AG04450 (cell line): Measurements from ENCODE around the gene NUP35. TPM values are rescaled to one million over a fixed set of nuclear protein-coding genes. Genes with fewer than 3 reads are reported as not detected.

ENCODE experiments used
- CTCF ChIA-PET: fragments of 300-600, 350-600 bp; formaldehyde crosslinking; extraction: SDS; loops from one replicate; lab custom pipeline; 2022; ENCODE audit warnings: antibody characterized with exemption, inconsistent platforms; lab: Charles Lee
- POLR2A ChIA-PET: fragments of 350-600 bp; formaldehyde crosslinking; extraction: SDS; loops from one replicate; lab custom pipeline; 2021; ENCODE audit warnings: antibody characterized with exemption, inconsistent platforms; lab: Yijun Ruan, JAX
- DNase-seq: peaks from one replicate; pipeline ENCODE4 v3.0.0-alpha.2; 2011; ENCODE audit warnings: low read depth, low spot score
- H3K27ac ChIP-seq: one replicate; pipeline ENCODE4 v1.5.1; 2012; ENCODE audit warnings: low read depth, low read length, control low read depth
- H3K27me3 ChIP-seq: one replicate; pipeline ENCODE4 v1.6.0; 2012; ENCODE audit warnings: low read length; ENCODE audit not compliant: control insufficient read depth, insufficient read depth
- H3K4me3 ChIP-seq: 2 replicates; pipeline ENCODE4 v1.5.1; 2011; ENCODE audit warnings: mild to moderate bottlenecking, low read depth, low read length, control low read depth
- H3K9me3 ChIP-seq: 2 replicates; pipeline ENCODE4 v1.5.1; 2012; ENCODE audit warnings: low read length; ENCODE audit not compliant: control insufficient read depth, insufficient read depth
- CTCF ChIP-seq: IDR thresholded peaks from 2 replicates; pipeline ENCODE4 v1.5.1; 2011; ENCODE audit warnings: low read depth, low read length, control low read depth, inconsistent platforms
- polyA plus RNA-seq: library from polyadenylated mRNA; depleted of rRNA; stranded (reverse); fragments of >200 nt; gene quantifications from 2 replicates; pipeline ENCODE4 v1.2.3, GENCODE V29; 2011

NUP35 gene
- polyA plus RNA-seq, 1 experiment, result 10.5 TPM

- POLR2A ChIA-PET, result no interaction called here
- no peak for DNase-seq
- H3K9me3 ChIP-seq, result no peaks in the 10 kb centered on the region
- H3K4me3 ChIP-seq, result no peak overlapping the region
- CTCF ChIA-PET, result no interaction called here
- no peak for TF ChIP-seq CTCF
- no peak overlapping the region for H3K27ac ChIP-seq
- no peaks in the 10 kb centered on the region for H3K27me3 ChIP-seq
Observed at GRCh38 chr2:183081911-183082310, 42.3 kb upstream of the NUP35 start.

GRCh38 chr2:183088061-183088460 is 36.2 kb upstream of the NUP35 start:
- Histone ChIP-seq H3K4me3 (no peak overlapping the region), H3K9me3 (no peaks in the 10 kb centered on the region), H3K27ac (no peak overlapping the region), H3K27me3 (no peaks in the 10 kb centered on the region)
- POLR2A ChIA-PET, result no interaction called here
- DNase-seq, result no peak
- no peak for TF ChIP-seq CTCF
- CTCF ChIA-PET, result no interaction called here

DNA sequence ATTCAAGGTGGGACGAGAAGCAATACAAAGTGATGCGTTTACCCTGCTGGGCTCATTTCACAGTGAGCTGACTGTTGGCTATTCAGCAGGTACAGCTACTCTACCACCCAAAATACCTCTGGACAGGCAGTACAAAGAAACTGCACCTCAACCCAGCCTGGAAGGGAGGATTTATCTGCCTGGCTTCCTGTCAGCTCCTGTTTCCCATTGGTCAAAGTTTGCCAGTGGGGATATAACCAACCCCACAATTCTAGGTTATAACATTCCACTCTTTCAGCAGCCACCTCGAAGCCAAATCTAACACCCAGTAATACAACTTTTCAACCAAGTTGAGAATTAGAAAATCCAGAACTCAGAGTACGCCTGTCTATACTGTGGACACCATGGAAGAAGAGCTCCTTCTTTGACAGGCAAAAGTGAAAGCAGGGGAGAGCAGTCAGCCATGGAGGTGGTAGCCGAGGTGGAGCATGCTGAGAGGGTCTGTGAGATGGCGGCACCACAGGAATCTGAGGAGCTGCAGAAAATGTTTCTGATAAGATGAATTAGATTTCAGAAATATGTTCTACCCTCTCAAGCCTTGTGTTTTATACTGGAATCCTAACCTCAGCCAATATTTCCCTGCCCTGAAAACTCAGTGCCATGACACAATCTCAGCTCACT is 34.9 kb upstream of the NUP35 start:
- no peak for DNase-seq
- no peaks in the 10 kb centered on the region for H3K9me3 ChIP-seq
- H3K27ac ChIP-seq, result no peak overlapping the region
- no peak overlapping the region for H3K4me3 ChIP-seq
- H3K27me3 ChIP-seq, result no peaks in the 10 kb centered on the region
- ChIA-PET POLR2A (no interaction called here), CTCF (no interaction called here)
- no peak for TF ChIP-seq CTCF

DNA sequence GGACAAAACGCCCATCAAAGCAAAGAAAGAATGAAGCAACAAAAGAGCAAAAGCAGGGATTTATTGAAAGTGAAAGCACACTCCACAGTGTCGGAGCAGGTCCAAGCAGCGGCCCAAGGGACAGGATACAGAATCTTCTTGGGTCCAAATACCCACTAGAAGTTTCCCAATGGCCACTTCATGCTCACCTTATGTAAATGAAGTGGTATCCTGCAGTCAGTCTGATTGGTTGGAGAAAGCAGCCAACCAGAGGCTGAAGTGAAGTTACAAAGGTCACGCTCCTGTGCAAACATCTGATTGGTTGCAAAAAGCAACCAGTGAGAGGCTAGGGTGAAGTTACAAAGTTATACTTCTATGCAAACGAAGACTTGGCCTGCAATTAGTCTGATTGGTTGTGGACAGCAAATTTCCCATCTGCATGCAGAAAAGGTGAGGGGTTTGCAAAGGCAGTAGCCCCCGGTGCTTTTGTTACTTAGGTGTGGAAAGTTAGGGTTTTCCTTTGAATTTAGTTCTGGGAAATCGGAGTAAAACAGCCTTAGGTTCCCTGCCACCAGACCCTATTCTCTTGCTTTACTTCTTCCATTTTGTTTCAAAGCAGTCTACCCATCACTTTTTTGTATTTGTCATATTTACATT is 32.8 kb upstream of the NUP35 start:
- H3K4me3 ChIP-seq, result no peak overlapping the region
- H3K9me3 ChIP-seq, result no peaks in the 10 kb centered on the region
- TF ChIP-seq CTCF, result no peak
- ChIA-PET POLR2A (no interaction called here), CTCF (no interaction called here)
- no peak for DNase-seq
- H3K27me3 ChIP-seq, result no peaks in the 10 kb centered on the region
- no peak overlapping the region for H3K27ac ChIP-seq

DNA sequence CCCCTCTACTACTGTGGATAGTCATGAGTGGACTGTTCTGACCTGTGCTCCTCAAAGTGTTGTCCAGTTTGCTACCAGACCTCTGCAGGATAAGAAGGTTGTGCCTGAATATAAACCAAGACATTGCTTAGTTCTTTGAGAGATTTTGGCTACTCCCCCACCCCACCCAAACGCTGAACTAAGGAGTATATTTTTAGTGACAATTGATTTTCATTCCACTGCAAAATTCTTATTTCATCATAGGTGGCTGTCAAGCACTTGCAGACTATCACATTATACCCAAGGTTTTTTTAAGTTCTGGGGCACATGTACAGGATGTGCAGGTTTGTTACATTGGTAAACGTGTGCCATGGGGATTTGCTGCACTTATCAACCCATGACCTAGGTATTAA is 32.3 kb upstream of the NUP35 start:
- Histone ChIP-seq H3K9me3 (no peaks in the 10 kb centered on the region), H3K27me3 (no peaks in the 10 kb centered on the region), H3K4me3 (no peak overlapping the region), H3K27ac (no peak overlapping the region)
- CTCF ChIA-PET, result no interaction called here
- POLR2A ChIA-PET, result no interaction called here
- no peak for DNase-seq
- no peak for TF ChIP-seq CTCF
